ENCODE data around the gene STARD4. TPM values are rescaled to one million over a fixed set of nuclear protein-coding genes. Genes with fewer than 3 reads are reported as not detected.

Gene STARD4
- total RNA-seq, 1 experiment from 2014 or later, result 48.5 TPM

- TF ChIP-seq PRDM15 (CRISPR knock-in tag; IDR thresholded peaks at IDR 0.05) (no peak), ZNF121 (CRISPR knock-in tag; IDR thresholded peaks at IDR 0.05) (no peak), ARID4B (CRISPR knock-in tag; IDR thresholded peaks at IDR 0.05; ENCODE audit: borderline replicate concordance) (no peak), ZNF671 (CRISPR knock-in tag; IDR thresholded peaks at IDR 0.05) (no peak), ZNF512 (CRISPR knock-in tag; IDR thresholded peaks at IDR 0.05; ENCODE audit: borderline replicate concordance) (no peak), ZSCAN18 (CRISPR knock-in tag; IDR thresholded peaks at IDR 0.05) (no peak), MLX (CRISPR knock-in tag; IDR thresholded peaks at IDR 0.05) (no peak)
Measured at GRCh38 chr5:111551161-111551560, 38.8 kb upstream of the STARD4 start (continued).

- no peaks in the 10 kb centered on the region for H3K36me3 Mint-ChIP-seq
- POLR2A ChIA-PET, result interaction anchor here (0.6 kb wide), 1 partner anchor 925 kb away, joined by 4 read pairs; no protein-coding TSS in a partner anchor
- ATAC-seq, result peak; percentile 86
- CTCF ChIA-PET, result interaction anchor here (0.5 to 4.7 kb wide), 45 partner anchors 9 to 869 kb away, joined by 3 to 53 read pairs (median 3); partner anchors contain the start of gene EPB41L4A
- H3K9me3 Mint-ChIP-seq, result peaks cover 6% of the 10 kb centered on the region
- no peak for TF ChIP-seq ZNF512 (CRISPR knock-in tag; IDR thresholded peaks at IDR 0.05; ENCODE audit: borderline replicate concordance)
- no peak for TF ChIP-seq NFYB (CRISPR knock-in tag; conservative IDR thresholded peaks at IDR 0.05; ENCODE audit: low read depth)
- no peak overlapping the region for H3K27ac Mint-ChIP-seq
- peak; percentile 73 for DNase-seq (ENCODE audit: low spot score)
- peaks cover 43% of the 10 kb centered on the region for H3K4me1 Mint-ChIP-seq
- H3K4me3 Mint-ChIP-seq, result no peak overlapping the region
- no peaks in the 10 kb centered on the region for H3K27me3 Mint-ChIP-seq (ENCODE audit: low read depth)
Measured at GRCh38 chr5:111550282-111551020, 38.1 kb upstream of the STARD4 start.
